Measurements from ENCODE around the gene LRRC32. TPM values are rescaled to one million over a fixed set of nuclear protein-coding genes. Genes with fewer than 3 reads are reported as not detected.

The LRRC32 gene
- polyA plus RNA-seq, 1 donor from 2014 or later: not detected

- Histone ChIP-seq H3K27me3 (ENCODE audit: insufficient read depth, low read depth, low read length) (no peaks in the 10 kb centered on the region), H3K27ac (ENCODE audit: low read length) (no peak overlapping the region), H3K9me2 (ENCODE audit: insufficient read depth, low read length) (no peaks in the 10 kb centered on the region), H3F3A (ENCODE audit: insufficient read depth, low read length, poor library complexity, severe bottlenecking) (no peaks in the 10 kb centered on the region), H3K9ac (ENCODE audit: low read length) (no peak overlapping the region), H3K79me2 (replicated peaks; ENCODE audit: insufficient read depth, low read length) (no peaks in the 10 kb centered on the region), H3K36me3 (ENCODE audit: insufficient read depth, low read length) (no peaks in the 10 kb centered on the region), H4K20me1 (ENCODE audit: insufficient read depth) (no peaks in the 10 kb centered on the region), H2AFZ (ENCODE audit: low read depth, low read length) (no peak overlapping the region), H3K4me3 (ENCODE audit: low read length) (no peak overlapping the region), H3K4me2 (ENCODE audit: low read length) (no peak overlapping the region), H3K9me3 (ENCODE audit: low read length) (no peaks in the 10 kb centered on the region)
- no peak for TF ChIP-seq RAD21 (conservative IDR thresholded peaks at IDR 0.05)
Observed at GRCh38 chr11:76676636-76677457, 6.3 kb upstream of the LRRC32 start.

GRCh38 chr11:76674517-76675400 lies 4.2 kb upstream of the LRRC32 start:
- H3K27me3 ChIP-seq (ENCODE audit: insufficient read depth, low read depth, low read length): peaks cover 21% of the 10 kb centered on the region
- no peaks in the 10 kb centered on the region for H4K20me1 ChIP-seq (ENCODE audit: insufficient read depth)
- H3F3A ChIP-seq (ENCODE audit: insufficient read depth, low read length, poor library complexity, severe bottlenecking): no peaks in the 10 kb centered on the region
- TF ChIP-seq SMC3 (conservative IDR thresholded peaks at IDR 0.05; ENCODE audit: poor library complexity): no peak
- no peak for TF ChIP-seq EZH2 (IDR thresholded peaks at IDR 0.05; ENCODE audit: borderline replicate concordance, insufficient read depth, low read length, poor library complexity, severe bottlenecking)
- no peak for TF ChIP-seq EP300 (conservative IDR thresholded peaks at IDR 0.05; ENCODE audit: poor library complexity, severe bottlenecking)
- TF ChIP-seq CTCF (IDR thresholded peaks at IDR 0.05; ENCODE audit: poor library complexity, severe bottlenecking): no peak
- TF ChIP-seq MXI1 (conservative IDR thresholded peaks at IDR 0.05; ENCODE audit: poor library complexity, severe bottlenecking): no peak
- TF ChIP-seq POLR2AphosphoS5 (IDR thresholded peaks at IDR 0.05): no peak
- TF ChIP-seq TAF1 (IDR thresholded peaks at IDR 0.05; ENCODE audit: low read depth): no peak
- no peak for TF ChIP-seq REST (IDR thresholded peaks at IDR 0.05; ENCODE audit: borderline replicate concordance)
- no peak for TF ChIP-seq RAD21 (conservative IDR thresholded peaks at IDR 0.05)
- no peak overlapping the region for H3K4me2 ChIP-seq (ENCODE audit: low read length)
- no peaks in the 10 kb centered on the region for H3K36me3 ChIP-seq (ENCODE audit: insufficient read depth, low read length)
- H3K9ac ChIP-seq (ENCODE audit: low read length): no peak overlapping the region
- H3K27ac ChIP-seq (ENCODE audit: low read length): no peak overlapping the region
- H3K4me3 ChIP-seq (ENCODE audit: low read length): no peak overlapping the region
- no peaks in the 10 kb centered on the region for H3K9me2 ChIP-seq (ENCODE audit: insufficient read depth, low read length)
- no peaks in the 10 kb centered on the region for H3K9me3 ChIP-seq (ENCODE audit: low read length)
- H2AFZ ChIP-seq (ENCODE audit: low read depth, low read length): no peak overlapping the region
- H3K79me2 ChIP-seq (replicated peaks; ENCODE audit: insufficient read depth, low read length): no peaks in the 10 kb centered on the region

Measured in neural cell (in vitro differentiated cells).